Tibial nerve (tissue), 4 donors: Measurements from ENCODE around the gene SAXO1. TPM values are rescaled to one million over a fixed set of nuclear protein-coding genes. Genes with fewer than 3 reads are reported as not detected.
"Not testable (repeated sequence)": the region's sequence is repeated elsewhere in the genome, so short reads cannot be mapped to it uniquely, and the experiment has no call there.

Experiments
- DNase-seq, 2 donors: peaks; one replicate each; pipeline ENCODE4 v3.0.0-alpha.2; 2019; ENCODE audit warnings: low spot score in 2 of 2
- H3K27ac ChIP-seq, 4 donors: fragments of 200-600 bp; sonication (generic) in 3 of 4; one replicate each; pipeline ENCODE4 v1.5.1; 2017 to 2019; ENCODE audit warnings: mild to moderate bottlenecking in 1 of 4
- H3K27me3 ChIP-seq, 2 donors: fragments of 200-600 bp; sonication (generic) in 1 of 2; one replicate each; pipeline versions ENCODE4 v1.5.1 to v1.6.0; 2017 to 2019
- H3K36me3 ChIP-seq, 3 donors: fragments of 200-600 bp; sonication (generic); one replicate each; pipeline ENCODE4 v1.5.1; 2018 to 2019
- H3K4me1 ChIP-seq, 4 donors: fragments of 200-600 bp; sonication (generic) in 3 of 4; one replicate each; pipeline ENCODE4 v1.5.1; 2017 to 2019
- H3K4me3 ChIP-seq, 4 donors: fragments of 200-600 bp; sonication (generic) in 3 of 4; one replicate each; pipeline ENCODE4 v1.5.1; 2017 to 2019; ENCODE audit warnings: mild to moderate bottlenecking in 1 of 4, moderate library complexity in 1 of 4
- H3K9me3 ChIP-seq, 4 donors: fragments of 200-600 bp; sonication (generic) in 3 of 4; one replicate each; pipeline ENCODE4 v1.5.1; 2017 to 2019
- EP300 ChIP-seq, 2 donors: sonication (generic); formaldehyde crosslinking; IDR thresholded peaks; one replicate each; pipeline ENCODE4 v1.6.1; 2017; ENCODE audit warnings: antibody characterized with exemption in 2 of 2, mild to moderate bottlenecking in 1 of 2
- POLR2A ChIP-seq, 2 donors: fragments of 450-650 bp; IDR thresholded peaks; one replicate each; pipeline ENCODE4 v1.6.1; 2017; ENCODE audit warnings: antibody characterized with exemption in 2 of 2, mild to moderate bottlenecking in 2 of 2, moderate library complexity in 2 of 2
- WGBS, 2 donors: methylation state at CpG; one replicate each; pipeline ENCODE4 v1.1.5; 2018; 5-methylcytosine and 5-hydroxymethylcytosine counted together
- total RNA-seq, 4 donors: library from RNA; depleted of rRNA; stranded (reverse); fragments of >200 nt; gene quantifications; one replicate each; pipeline ENCODE4 v1.1.0, GENCODE V29; 2016
- TF ChIP-seq, protein P1 (sequence below), 5 experiments: fragments of 200-600 bp in 3 of 5; fragments of 450-650 bp in 2 of 5; sonication (generic) in 3 of 5; IDR thresholded peaks; one replicate each; pipeline ENCODE4 v1.5.1; 2016 to 2019; ENCODE audit warnings: antibody characterized with exemption in 5 of 5, mild to moderate bottlenecking in 3 of 5, moderate library complexity in 2 of 5

SAXO1 gene
- total RNA-seq, 4 donors from 2014 or later, result 0.39 to 1.0 TPM; not detected in 2

- H3K27ac ChIP-seq, result no peak overlapping the region
- TF ChIP-seq EP300 (IDR thresholded peaks at IDR 0.05), result no peak
- TF ChIP-seq, protein P1, sequence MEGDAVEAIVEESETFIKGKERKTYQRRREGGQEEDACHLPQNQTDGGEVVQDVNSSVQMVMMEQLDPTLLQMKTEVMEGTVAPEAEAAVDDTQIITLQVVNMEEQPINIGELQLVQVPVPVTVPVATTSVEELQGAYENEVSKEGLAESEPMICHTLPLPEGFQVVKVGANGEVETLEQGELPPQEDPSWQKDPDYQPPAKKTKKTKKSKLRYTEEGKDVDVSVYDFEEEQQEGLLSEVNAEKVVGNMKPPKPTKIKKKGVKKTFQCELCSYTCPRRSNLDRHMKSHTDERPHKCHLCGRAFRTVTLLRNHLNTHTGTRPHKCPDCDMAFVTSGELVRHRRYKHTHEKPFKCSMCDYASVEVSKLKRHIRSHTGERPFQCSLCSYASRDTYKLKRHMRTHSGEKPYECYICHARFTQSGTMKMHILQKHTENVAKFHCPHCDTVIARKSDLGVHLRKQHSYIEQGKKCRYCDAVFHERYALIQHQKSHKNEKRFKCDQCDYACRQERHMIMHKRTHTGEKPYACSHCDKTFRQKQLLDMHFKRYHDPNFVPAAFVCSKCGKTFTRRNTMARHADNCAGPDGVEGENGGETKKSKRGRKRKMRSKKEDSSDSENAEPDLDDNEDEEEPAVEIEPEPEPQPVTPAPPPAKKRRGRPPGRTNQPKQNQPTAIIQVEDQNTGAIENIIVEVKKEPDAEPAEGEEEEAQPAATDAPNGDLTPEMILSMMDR (IDR thresholded peaks at IDR 0.05), result no peak
- TF ChIP-seq POLR2A (IDR thresholded peaks at IDR 0.05), result no peak
- H3K9me3 ChIP-seq, result no peaks in the 10 kb centered on the region
- no peaks in the 10 kb centered on the region for H3K27me3 ChIP-seq
- WGBS, 2 donors, result 59 to 70% methylated on average over 7 of the region's 7 CpGs
- no peak for DNase-seq
- no peaks in the 10 kb centered on the region for H3K36me3 ChIP-seq
- no peak overlapping the region for H3K4me3 ChIP-seq
- H3K4me1 ChIP-seq, result no peaks in the 10 kb centered on the region
These were observed 96.7 kb downstream of the SAXO1 start for GRCh38 chr9:18936094-18936871.

DNA sequence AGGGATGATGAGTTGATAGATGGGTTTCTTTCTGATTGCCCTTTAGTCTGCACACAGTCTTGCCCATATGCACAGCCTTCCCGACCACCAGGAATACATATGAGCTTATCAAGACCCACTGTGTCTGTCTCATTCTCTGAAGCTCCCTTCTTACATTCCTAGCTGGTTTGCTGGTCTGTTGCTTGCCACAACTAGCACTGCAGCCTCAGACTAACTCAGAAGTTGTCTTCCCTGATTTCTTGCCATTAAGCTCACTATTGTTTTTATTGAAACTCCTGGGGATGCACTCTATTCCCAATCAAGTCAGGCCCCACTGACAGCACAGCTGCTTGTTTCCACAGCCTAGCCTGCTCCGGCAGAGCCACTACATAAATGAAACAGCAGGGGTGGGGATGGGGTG lies 97.5 kb downstream of the SAXO1 start:
- Histone ChIP-seq H3K27me3 (no peaks in the 10 kb centered on the region), H3K27ac (no peak overlapping the region), H3K4me1 (no peaks in the 10 kb centered on the region), H3K9me3 (no peaks in the 10 kb centered on the region), H3K4me3 (no peak overlapping the region), H3K36me3 (no peaks in the 10 kb centered on the region)
- no peak for TF ChIP-seq POLR2A (IDR thresholded peaks at IDR 0.05)
- no peak for TF ChIP-seq EP300 (IDR thresholded peaks at IDR 0.05)
- TF ChIP-seq, protein P1 (IDR thresholded peaks at IDR 0.05), result no peak
- WGBS, 2 donors, result 43 to 70% methylated on average over 2 of the region's 2 CpGs
- no peak for DNase-seq

GRCh38 chr9:18930611-18931010 lies 102.4 kb downstream of the SAXO1 start:
- not testable (repeated sequence) for H3K27me3 ChIP-seq, H3K4me1 ChIP-seq, H3K9me3 ChIP-seq, H3K27ac ChIP-seq, H3K36me3 ChIP-seq, DNase-seq, H3K4me3 ChIP-seq
- WGBS, 2 donors, result 84 to 87% methylated on average over 13 of the region's 13 CpGs

DNA sequence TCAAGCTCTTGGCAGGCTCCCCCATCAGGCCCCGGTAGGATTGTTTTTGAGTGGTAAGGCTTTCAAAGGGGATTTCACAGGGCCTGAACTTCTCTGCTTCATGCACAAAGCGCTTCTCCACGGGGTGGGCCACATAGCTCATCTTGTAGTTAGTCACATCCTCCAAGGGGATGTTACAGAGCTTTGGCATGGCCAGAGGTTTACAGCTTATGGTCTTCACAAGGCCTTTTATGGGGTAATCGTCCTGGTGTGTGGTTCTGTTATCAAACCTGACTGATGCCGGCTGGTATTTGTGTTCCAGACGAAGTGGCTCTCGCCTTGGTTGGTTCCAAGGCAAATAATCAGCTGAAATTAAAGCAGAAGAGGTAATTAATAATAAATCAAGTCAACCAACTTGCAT lies 104.3 kb downstream of the SAXO1 start:
- Histone ChIP-seq H3K36me3 (no peaks in the 10 kb centered on the region), H3K9me3 (no peaks in the 10 kb centered on the region), H3K27me3 (no peaks in the 10 kb centered on the region), H3K4me3 (no peak overlapping the region), H3K27ac (no peak overlapping the region), H3K4me1 (no peaks in the 10 kb centered on the region)
- DNase-seq, result no peak
- TF ChIP-seq POLR2A (IDR thresholded peaks at IDR 0.05), result no peak
- TF ChIP-seq, protein P1 (IDR thresholded peaks at IDR 0.05), result no peak
- TF ChIP-seq EP300 (IDR thresholded peaks at IDR 0.05), result no peak
- WGBS, 2 donors, result 81 to 84% methylated on average over 7 of the region's 7 CpGs

GRCh38 chr9:18926513-18926912 lies 106.5 kb downstream of the SAXO1 start:
- no peak overlapping the region for H3K27ac ChIP-seq
- H3K9me3 ChIP-seq, result no peaks in the 10 kb centered on the region
- no peaks in the 10 kb centered on the region for H3K27me3 ChIP-seq
- peaks cover 0 to 12% (median 0%) of the 10 kb centered on the region in 4 donors for H3K4me1 ChIP-seq
- no peaks in the 10 kb centered on the region for H3K36me3 ChIP-seq
- H3K4me3 ChIP-seq, result no peak overlapping the region
- TF ChIP-seq, protein P1 (IDR thresholded peaks at IDR 0.05), result no peak
- no peak for TF ChIP-seq POLR2A (IDR thresholded peaks at IDR 0.05)
- TF ChIP-seq EP300 (IDR thresholded peaks at IDR 0.05), result no peak
- DNase-seq, result no peak
- WGBS, 2 donors, result 81 to 86% methylated on average over 3 of the region's 3 CpGs
